Endodermal cell (in vitro differentiated cells): Measurements from ENCODE around the gene METTL16. TPM values are rescaled to one million over a fixed set of nuclear protein-coding genes. Genes with fewer than 3 reads are reported as not detected.

Experiments used
- DNase-seq: peaks from one replicate; pipeline ENCODE4 v3.0.0-alpha.2; 2017
- H3K27ac ChIP-seq: 2 replicates; pipeline ENCODE4 v1.5.1; 2013; ENCODE audit warnings: mild to moderate bottlenecking, low read depth, low read length, moderate library complexity
- H3K27me3 ChIP-seq: 2 replicates; pipeline ENCODE4 v1.6.1; 2013; ENCODE audit warnings: mild to moderate bottlenecking, low read length, moderate library complexity; ENCODE audit not compliant: insufficient read depth, control insufficient read depth, poor library complexity, severe bottlenecking
- H3K36me3 ChIP-seq: 2 replicates; pipeline ENCODE4 v1.7.0; 2013; ENCODE audit warnings: mild to moderate bottlenecking, low read length, moderate library complexity; ENCODE audit not compliant: control insufficient read depth, insufficient read depth
- H3K4me1 ChIP-seq: one replicate; pipeline ENCODE4 v1.7.0; 2013; ENCODE audit warnings: low read length; ENCODE audit not compliant: control insufficient read depth, insufficient read depth
- H3K4me3 ChIP-seq: 2 replicates; pipeline ENCODE4 v1.5.1; 2013; ENCODE audit warnings: mild to moderate bottlenecking, low read length, moderate library complexity
- H3K9ac ChIP-seq: 2 replicates; pipeline ENCODE4 v1.6.1; 2013; ENCODE audit warnings: mild to moderate bottlenecking, low read length, moderate library complexity; ENCODE audit not compliant: poor library complexity, severe bottlenecking; ENCODE audit errors: extremely low read depth
- H3K9me3 ChIP-seq: 2 replicates; pipeline ENCODE4 v1.6.1; 2013; ENCODE audit warnings: mild to moderate bottlenecking, low read length, moderate library complexity; ENCODE audit not compliant: control insufficient read depth
- H3K27ac Mint-ChIP-seq: 2 replicates; pipeline ENCODE4 v1.8.0; 2020; ENCODE audit warnings: mixed read lengths
- H3K27me3 Mint-ChIP-seq: 2 replicates; pipeline ENCODE4 v1.8.0; 2021; ENCODE audit warnings: mild to moderate bottlenecking, mixed read lengths; ENCODE audit not compliant: insufficient read depth
- H3K36me3 Mint-ChIP-seq: 2 replicates; pipeline ENCODE4 v1.8.0; 2020; ENCODE audit warnings: low read depth, mixed read lengths
- H3K4me1 Mint-ChIP-seq: 2 replicates; pipeline ENCODE4 v1.8.0; 2020; ENCODE audit warnings: mixed read lengths
- H3K4me3 Mint-ChIP-seq: 2 replicates; pipeline ENCODE4 v1.8.0; 2020; ENCODE audit warnings: mild to moderate bottlenecking, moderate library complexity, mixed read lengths
- H3K9me3 Mint-ChIP-seq: 2 replicates; pipeline ENCODE4 v1.8.0; 2020; ENCODE audit warnings: mild to moderate bottlenecking, mixed read lengths
- CTCF ChIP-seq: fragments of 200-600 bp; sonication (generic); conservative IDR thresholded peaks from 2 replicates; pipeline ENCODE4 v1.5.0; 2021; ENCODE audit warnings: antibody characterized with exemption, mild to moderate bottlenecking
- WGBS, 2 experiments: methylation state at CpG; one replicate each; pipeline versions ENCODE4 v1.1.5 to v1.1.7; 2013; ENCODE audit warnings: missing lambda C conversion rate in 2 of 2, mixed read lengths in 1 of 2; ENCODE audit not compliant: insufficient coverage in 1 of 2, insufficient read length in 1 of 2; 5-methylcytosine and 5-hydroxymethylcytosine counted together
- long read RNA-seq, 4 experiments: library from polyadenylated mRNA in 2 of 4; library from RNA in 1 of 4; library from capped mRNA in 1 of 4; stranded (forward) in 3 of 4; unstranded in 1 of 4; transcript quantifications; one replicate each; pipeline ENCODE4 v2.0.0, GENCODE V29; 2020 to 2021; ENCODE audit warnings: inconsistent platforms in 1 of 4
- polyA plus RNA-seq, 2 experiments: library from polyadenylated mRNA; stranded (reverse); fragments of 50-300 nt; gene quantifications; one replicate each; pipeline ENCODE4 v1.2.3, GENCODE V29; 2013
- total RNA-seq, 2 donors: library from RNA; stranded (reverse); fragmentation: NEBNext Ultra II Directional in 1 of 2; extraction: Animal tissue kit (Norgen Biotek cat#: 25700) in 1 of 2; gene quantifications; 2 replicates in 1 of 2; 3 replicates in 1 of 2; pipeline ENCODE4 v1.2.1, GENCODE V29; 2021

METTL16 gene
- 10 to 100 TPM; 51.5 to 59.6 TPM for total RNA-seq
- polyA plus RNA-seq (2013, experiment 1 of 2), result 35.2 TPM
- polyA plus RNA-seq (2013, experiment 2 of 2), result 29.9 TPM
- long read RNA-seq, experiment 1, partial matches to known transcripts, result 1 of 1 reads
- long read RNA-seq, experiment 1, other reads (novel, unspliced or antisense), result 0 of 1 reads
- long read RNA-seq, experiment 2, full-length matches to known transcripts, result 10 of 36 reads
- long read RNA-seq, experiment 2, partial matches to known transcripts, result 3 of 36 reads
- long read RNA-seq, experiment 2, other reads (novel, unspliced or antisense), result 23 of 36 reads
- long read RNA-seq, experiment 3, full-length matches to known transcripts, result 16 of 60 reads
- long read RNA-seq, experiment 3, partial matches to known transcripts, result 6 of 60 reads
- long read RNA-seq, experiment 3, other reads (novel, unspliced or antisense), result 38 of 60 reads
- long read RNA-seq, experiment 4, full-length matches to known transcripts, result 1 of 24 reads
- long read RNA-seq, experiment 4, partial matches to known transcripts, result 2 of 24 reads
- long read RNA-seq, experiment 4, other reads (novel, unspliced or antisense), result 21 of 24 reads

- Histone ChIP-seq H3K27me3 (no peaks in the 10 kb centered on the region), H3K9me3 (no peaks in the 10 kb centered on the region), H3K4me3 (peak within 1 kb of the TSS; percentile 98), H3K9ac (peak within 1 kb of the TSS; percentile 98), H3K27ac (peak within 1 kb of the TSS; percentile 96), H3K36me3 (no peaks in the 10 kb centered on the region), H3K4me1 (no peaks in the 10 kb centered on the region)
- no peak for TF ChIP-seq CTCF
- Mint-ChIP-seq H3K4me3 (no peak within 1 kb of the TSS), H3K36me3 (peaks cover 18% of the 10 kb centered on the region), H3K27me3 (no peaks in the 10 kb centered on the region), H3K27ac (no peak within 1 kb of the TSS), H3K9me3 (peaks cover 14% of the 10 kb centered on the region), H3K4me1 (peaks cover 15% of the 10 kb centered on the region)
- DNase-seq, result peak; percentile 100
- WGBS, 2 experiments, result 0 to 1% methylated on average over 39 to 49 of the region's 49 CpGs
Observed at GRCh38 chr17:2511462-2512369, at the start of gene METTL16. TSS of gene METTL16 (minus strand) at chr17:2511888. CDS start at chr17:2502331, 9,557 bp downstream.

DNA sequence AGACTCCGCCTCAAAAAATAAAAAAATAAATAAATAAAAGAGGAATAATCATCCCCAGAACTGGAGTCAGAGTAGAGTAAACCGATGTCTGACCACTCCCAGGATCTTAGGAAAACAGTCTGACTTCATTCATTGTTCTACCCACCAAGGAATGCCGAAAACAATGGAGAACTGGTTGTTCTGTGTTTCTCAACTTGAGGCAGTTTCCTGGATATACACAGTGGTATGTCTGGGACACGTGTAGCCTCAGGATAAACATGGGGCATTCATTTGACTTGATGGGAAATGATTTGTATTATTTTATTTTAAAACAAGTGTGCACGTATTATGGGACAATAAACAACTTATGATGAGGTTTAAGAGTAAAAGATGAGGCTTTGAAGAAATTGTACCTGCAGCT, 49.0 kb upstream of the METTL16 start:
- Histone ChIP-seq H3K9ac (no peak overlapping the region), H3K36me3 (no peaks in the 10 kb centered on the region), H3K27ac (no peak overlapping the region), H3K27me3 (no peaks in the 10 kb centered on the region), H3K9me3 (peaks cover 16% of the 10 kb centered on the region), H3K4me1 (no peaks in the 10 kb centered on the region), H3K4me3 (no peak overlapping the region)
- no peak for TF ChIP-seq CTCF
- Mint-ChIP-seq H3K4me1 (no peaks in the 10 kb centered on the region), H3K9me3 (peaks cover 29% of the 10 kb centered on the region), H3K4me3 (no peak overlapping the region), H3K27me3 (peaks cover 4% of the 10 kb centered on the region), H3K27ac (no peak overlapping the region), H3K36me3 (no peaks in the 10 kb centered on the region)
- DNase-seq, result no peak
- 85 to 95% methylated on average over 4 of the region's 5 CpGs for WGBS, 2 experiments

GRCh38 chr17:2551928-2552327, 40.2 kb upstream of the METTL16 start:
- 37 to 46% methylated on average over 7 to 9 of the region's 9 CpGs for WGBS, 2 experiments
- Histone ChIP-seq H3K9me3 (no peaks in the 10 kb centered on the region), H3K9ac (no peak overlapping the region), H3K36me3 (no peaks in the 10 kb centered on the region), H3K27ac (peak overlapping the region; percentile 75), H3K4me1 (peaks cover 7% of the 10 kb centered on the region), H3K4me3 (peak overlapping the region; percentile 34), H3K27me3 (no peaks in the 10 kb centered on the region)
- Mint-ChIP-seq H3K27ac (peak overlapping the region; percentile 45), H3K4me1 (peaks cover 9% of the 10 kb centered on the region), H3K4me3 (no peak overlapping the region), H3K36me3 (no peaks in the 10 kb centered on the region), H3K27me3 (no peaks in the 10 kb centered on the region), H3K9me3 (peaks cover 13% of the 10 kb centered on the region)
- TF ChIP-seq CTCF, result no peak
- peak; percentile 71 for DNase-seq
